GM21526 (cell line): ENCODE results near the gene SFSWAP.

Experiments used
- ATAC-seq: cut with Tn5 transposase; IDR thresholded peaks from one replicate; pipeline ENCODE4 v1.9.1; 2021; ENCODE audit warnings: moderate library complexity; ENCODE audit not compliant: unreplicated experiment, low FRiP score

SFSWAP gene

DNA sequence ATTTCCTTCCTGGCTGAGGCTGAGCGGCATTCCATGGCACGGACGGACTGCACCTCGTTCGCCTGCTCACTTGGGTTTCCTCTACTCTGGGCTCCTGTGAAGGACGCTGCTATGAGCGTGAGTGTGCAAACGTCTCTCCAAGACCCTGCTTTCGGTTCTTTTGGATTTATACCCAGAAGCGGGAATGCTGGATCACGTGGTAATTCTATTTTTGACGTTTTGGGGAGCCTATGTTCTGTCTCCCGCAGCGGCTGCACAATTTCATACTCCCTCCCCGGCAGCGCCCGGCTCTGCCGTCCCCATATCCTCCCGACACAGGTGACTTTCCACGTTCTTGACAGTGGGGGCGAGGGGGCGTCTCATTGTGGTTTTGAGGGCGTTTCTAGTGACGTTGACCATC, 137.9 kb downstream of the SFSWAP start:
- no peak for ATAC-seq
